H1 (cell line): Measurements from ENCODE around the gene LPCAT1. TPM values are rescaled to one million over a fixed set of nuclear protein-coding genes. Genes with fewer than 3 reads are reported as not detected.
A peak's percentile ranks its signal among the peaks of the same experiment; 100 is the strongest.

Source experiments
- CTCF ChIA-PET: fragments of 300-600 bp; sonication (Branson Sonifier 250); formaldehyde crosslinking; loops from one replicate; lab custom pipeline; 2021; ENCODE audit not compliant: partially characterized antibody; lab: Charles Lee
- POLR2A ChIA-PET: fragments of 300-600 bp; sonication (Branson Sonifier 250); formaldehyde crosslinking; loops from one replicate; lab custom pipeline; 2021; ENCODE audit warnings: inconsistent platforms; ENCODE audit not compliant: partially characterized antibody; lab: Charles Lee
- DNase-seq, 2 experiments: peaks; one replicate each; pipeline versions ENCODE4 v3.0.0 to v3.0.0-alpha.2; 2010 to 2022; ENCODE audit warnings: low spot score in 2 of 2, low read depth in 1 of 2, mixed read lengths in 1 of 2
- FAIRE-seq: peaks from 2 replicates; lab custom pipeline; 2011; peaks lifted over from hg19 to GRCh38; lab: Jason Lieb, UNC
- H2AFZ ChIP-seq: 2 replicates; pipeline ENCODE4 v1.8.1; 2012; ENCODE audit warnings: low read length, inconsistent platforms
- H2AK5ac ChIP-seq: 2 replicates; pipeline ENCODE4 v1.6.1; 2013; ENCODE audit warnings: low read depth, low read length
- H2BK120ac ChIP-seq: replicated peaks from 2 replicates; pipeline ENCODE3; 2013; ENCODE audit warnings: low read depth, low read length, inconsistent platforms
- H2BK12ac ChIP-seq: 2 replicates; pipeline ENCODE4 v1.6.1; 2013; ENCODE audit warnings: low read depth, low read length
- H2BK15ac ChIP-seq: 2 replicates; pipeline ENCODE4 v1.6.1; 2013; ENCODE audit warnings: low read length
- H2BK20ac ChIP-seq: 2 replicates; pipeline ENCODE4 v1.6.1; 2013; ENCODE audit warnings: low read length
- H2BK5ac ChIP-seq: 2 replicates; pipeline ENCODE4 v1.6.1; 2013; ENCODE audit warnings: low read depth, low read length
- H3K14ac ChIP-seq: 2 replicates; pipeline ENCODE4 v1.6.1; 2013; ENCODE audit warnings: inconsistent platforms; ENCODE audit not compliant: insufficient read length
- H3K18ac ChIP-seq: 2 replicates; pipeline ENCODE4 v1.6.1; 2013; ENCODE audit warnings: low read length; ENCODE audit errors: extremely low read depth
- H3K23ac ChIP-seq: 2 replicates; pipeline ENCODE4 v1.6.1; 2013; ENCODE audit warnings: inconsistent platforms; ENCODE audit not compliant: insufficient read length
- H3K23me2 ChIP-seq: 2 replicates; pipeline ENCODE4 v1.6.1; 2013; ENCODE audit warnings: low read depth, low read length
- H3K27ac ChIP-seq: 2 replicates; pipeline ENCODE4 v1.6.1; 2011; ENCODE audit warnings: low read depth, low read length, inconsistent platforms
- H3K27me3 ChIP-seq, 4 experiments: replicated peaks in 1 of 4; 1 replicate in 1 of 4; 2 replicates in 3 of 4; pipeline versions ENCODE4 v1.6.1 to v1.8.1; 2011 to 2013; ENCODE audit warnings: low read length in 3 of 4, mild to moderate bottlenecking in 3 of 4, inconsistent platforms in 2 of 4, mixed read lengths in 2 of 4, moderate library complexity in 1 of 4; ENCODE audit not compliant: control insufficient read depth in 3 of 4, insufficient read depth in 3 of 4; ENCODE audit errors: extremely low read depth in 1 of 4
- H3K36me3 ChIP-seq, 4 experiments: 2 replicates each; pipeline versions ENCODE4 v1.6.1 to v1.8.1; 2011 to 2013; ENCODE audit warnings: mild to moderate bottlenecking in 4 of 4, low read length in 3 of 4, moderate library complexity in 2 of 4, control low read depth in 1 of 4, inconsistent platforms in 1 of 4; ENCODE audit not compliant: insufficient read depth in 4 of 4, control insufficient read depth in 2 of 4
- H3K4ac ChIP-seq: replicated peaks from 2 replicates; pipeline ENCODE3; 2013; ENCODE audit warnings: low read length, low read depth, mixed read lengths, inconsistent platforms; ENCODE audit not compliant: insufficient read length
- H3K4me1 ChIP-seq, 4 experiments: replicated peaks in 1 of 4; 1 replicate in 1 of 4; 2 replicates in 3 of 4; pipeline versions ENCODE4 v1.6.1 to v1.8.1; 2011 to 2013; ENCODE audit warnings: low read length in 3 of 4, inconsistent platforms in 2 of 4, mixed read lengths in 1 of 4; ENCODE audit not compliant: insufficient read depth in 4 of 4, control insufficient read depth in 3 of 4
- H3K4me2 ChIP-seq, 2 experiments: 2 replicates each; pipeline versions ENCODE4 v1.6.1 to v1.8.1; 2011 to 2013; ENCODE audit warnings: low read depth in 2 of 2, low read length in 2 of 2, control low read depth in 1 of 2, inconsistent platforms in 1 of 2, mild to moderate bottlenecking in 1 of 2; ENCODE audit not compliant: insufficient read depth in 1 of 2
- H3K4me3 ChIP-seq, 4 experiments: fragments of 200-600, 300-600 bp in 1 of 4; sonication (generic), shearing (Covaris generic), sonication (Bioruptor Twin) in 1 of 4; 2 replicates each; pipeline versions ENCODE4 v1.5.1 to v1.8.1; 2011 to 2016; ENCODE audit warnings: low read length in 4 of 4, low read depth in 3 of 4, control low read depth in 2 of 4, inconsistent platforms in 2 of 4, mild to moderate bottlenecking in 2 of 4, mixed read lengths in 1 of 4, moderate library complexity in 1 of 4; ENCODE audit not compliant: insufficient read depth in 2 of 4; ENCODE audit errors: extremely low read depth in 1 of 4
- H3K56ac ChIP-seq: replicated peaks from 2 replicates; pipeline ENCODE3; 2013; ENCODE audit warnings: low read depth, mild to moderate bottlenecking, mixed read lengths, low read length, inconsistent platforms; ENCODE audit not compliant: insufficient read length
- H3K79me1 ChIP-seq: 2 replicates; pipeline ENCODE4 v1.6.1; 2013; ENCODE audit warnings: low read depth, low read length, control low read depth
- H3K79me2 ChIP-seq, 2 experiments: 2 replicates each; pipeline versions ENCODE4 v1.6.1 to v1.8.1; 2012 to 2013; ENCODE audit warnings: low read length in 2 of 2, mild to moderate bottlenecking in 2 of 2, inconsistent platforms in 1 of 2; ENCODE audit not compliant: insufficient read depth in 2 of 2, control insufficient read depth in 1 of 2
- H3K9ac ChIP-seq, 4 experiments: replicated peaks in 1 of 4; 1 replicate in 1 of 4; 2 replicates in 3 of 4; pipeline versions ENCODE4 v1.6.1 to v1.8.1; 2011 to 2013; ENCODE audit warnings: low read depth in 3 of 4, low read length in 3 of 4, control low read depth in 2 of 4, mild to moderate bottlenecking in 2 of 4, moderate library complexity in 2 of 4, inconsistent platforms in 1 of 4; ENCODE audit errors: extremely low read depth in 1 of 4
- H3K9me3 ChIP-seq, 2 experiments: 2 replicates each; pipeline versions ENCODE4 v1.6.1 to v1.8.1; 2012 to 2013; ENCODE audit warnings: mild to moderate bottlenecking in 2 of 2, moderate library complexity in 2 of 2, control low read depth in 1 of 2, inconsistent platforms in 1 of 2, low read depth in 1 of 2, low read length in 1 of 2, mixed read lengths in 1 of 2; ENCODE audit not compliant: insufficient read depth in 2 of 2
- H4K20me1 ChIP-seq, 2 experiments: replicated peaks in 1 of 2; 2 replicates each; pipeline versions ENCODE3 to v1.8.1; 2011 to 2013; ENCODE audit warnings: inconsistent platforms in 2 of 2, low read length in 2 of 2, mild to moderate bottlenecking in 1 of 2; ENCODE audit not compliant: insufficient read depth in 2 of 2, control insufficient read depth in 1 of 2
- H4K5ac ChIP-seq: 2 replicates; pipeline ENCODE4 v1.6.1; 2013; ENCODE audit warnings: low read length, low read depth, mixed read lengths, inconsistent platforms; ENCODE audit not compliant: insufficient read length
- H4K8ac ChIP-seq: 2 replicates; pipeline ENCODE4 v1.8.0; 2013; ENCODE audit warnings: mild to moderate bottlenecking, moderate library complexity, low read length, inconsistent platforms; ENCODE audit not compliant: insufficient read depth; ENCODE audit errors: extremely low read depth
- H4K91ac ChIP-seq: replicated peaks from 2 replicates; pipeline ENCODE3; 2013; ENCODE audit warnings: low read length, mixed read lengths, inconsistent platforms; ENCODE audit not compliant: insufficient read length
- BACH1 ChIP-seq: IDR thresholded peaks from 2 replicates; pipeline ENCODE4 v1.6.1; 2012; ENCODE audit warnings: low read length, improper control_type of control experiment
- CEBPB ChIP-seq: IDR thresholded peaks from 2 replicates; pipeline ENCODE4 v1.6.1; 2012; ENCODE audit warnings: low read depth, low read length
- EZH2 ChIP-seq: fragments of 200-600 bp; sonication (generic); IDR thresholded peaks from 2 replicates; pipeline ENCODE4 v1.7.1; 2012; ENCODE audit warnings: low read depth, mild to moderate bottlenecking, moderate library complexity, low read length, inconsistent platforms; ENCODE audit not compliant: severe bottlenecking
- HDAC2 ChIP-seq, 2 experiments: fragments of 300-600 bp in 1 of 2; sonication (generic) in 1 of 2; IDR thresholded peaks; 2 replicates each; pipeline ENCODE4 v1.6.1; 2011 to 2012; ENCODE audit warnings: low read depth in 2 of 2, low read length in 2 of 2, mild to moderate bottlenecking in 2 of 2, moderate library complexity in 2 of 2, borderline replicate concordance in 1 of 2, inconsistent platforms in 1 of 2
- KDM5A ChIP-seq: fragments of 200-600 bp; IDR thresholded peaks from 2 replicates; pipeline ENCODE4 v1.7.1; 2012; ENCODE audit warnings: mild to moderate bottlenecking, low read length, inconsistent platforms, mixed read lengths
- POLR2AphosphoS5 ChIP-seq: IDR thresholded peaks from 2 replicates; pipeline ENCODE4 v1.6.1; 2011; ENCODE audit warnings: low read depth, low read length
- RFX5 ChIP-seq: IDR thresholded peaks from 2 replicates; pipeline ENCODE4 v1.6.1; 2011; ENCODE audit warnings: low read depth, low read length, improper control_type of control experiment, borderline replicate concordance
- SAP30 ChIP-seq: fragments of 300-600 bp; sonication (generic); IDR thresholded peaks from 2 replicates; pipeline ENCODE4 v1.7.1; 2012; ENCODE audit warnings: low read length, moderate library complexity, mild to moderate bottlenecking, inconsistent platforms; ENCODE audit not compliant: insufficient read depth, insufficient replicate concordance
- SUZ12 ChIP-seq: fragments of 200-600 bp; sonication (generic); IDR thresholded peaks from 2 replicates; pipeline ENCODE4 v1.6.1; 2012; ENCODE audit warnings: mild to moderate bottlenecking, inconsistent platforms, low read length, moderate library complexity, mixed read lengths
- TBP ChIP-seq: IDR thresholded peaks from 2 replicates; pipeline ENCODE4 v1.6.1; 2011; ENCODE audit warnings: low read depth, low read length, improper control_type of control experiment
- TEAD4 ChIP-seq: IDR thresholded peaks from 2 replicates; pipeline ENCODE4 v1.6.1; 2012; ENCODE audit warnings: low read depth, low read length, inconsistent platforms, mixed read lengths
- WGBS, 2 experiments: shearing (Covaris generic) in 1 of 2; methylation state at CpG; one replicate each; pipeline versions ENCODE4 v1.1.6 to v1.1.7; 2013 to 2015; ENCODE audit warnings: low lambda C conversion rate in 2 of 2, mixed read lengths in 2 of 2, inconsistent platforms in 1 of 2, low coverage in 1 of 2, missing lambda C conversion rate in 1 of 2; ENCODE audit not compliant: insufficient replicate concordance in 2 of 2, insufficient coverage in 1 of 2, insufficient read length in 1 of 2; ENCODE audit errors: extremely low coverage in 1 of 2, missing lambda C conversion rate in 1 of 2; 5-methylcytosine and 5-hydroxymethylcytosine counted together
- polyA plus RNA-seq, 7 experiments: library from polyadenylated mRNA; depleted of rRNA in 3 of 7; stranded (reverse) in 5 of 7; unstranded in 2 of 7; fragments of >200 nt in 5 of 7; fragments of 200-250 nt in 2 of 7; gene quantifications; 1 replicate in 5 of 7; 2 replicates in 1 of 7; 4 replicates in 1 of 7; pipeline versions ENCODE4 v1.2.1 to v1.2.3, GENCODE V29; 2011 to 2013; ENCODE audit warnings: missing spikeins in 2 of 7, mixed read lengths in 2 of 7
- total RNA-seq: library from RNA; stranded (reverse); fragmentation: NEBNext Ultra II Directional; extraction: Animal tissue kit (Norgen Biotek cat#: 25700); gene quantifications from 2 replicates; pipeline ENCODE4 v1.2.1, GENCODE V29; 2021

Gene LPCAT1
- total and polyA plus RNA-seq, 2 of the 8 experiments (the other 6 are each of a cell fraction or from before 2014, with no cell fraction given) = 107 to 260 TPM

- Histone ChIP-seq H3K56ac (no peak overlapping the region), H2BK120ac (no peak overlapping the region), H3K79me2 (peaks cover 37 to 87% of the 10 kb centered on the region in 2 experiments), H3K9ac (peak overlapping the region in 1 of 4 experiments; percentile 25; a peak in 2 of 7 replicates), H2BK12ac (peak overlapping the region; percentile 97; the same call in 1 of the 2 replicates), H2AFZ (no peak overlapping the region), H3K23me2 (peaks cover 7% of the 10 kb centered on the region; the same call in 1 of the 2 replicates), H3K4ac (no peak overlapping the region), H2BK20ac (0 out of 2 replicates have a peak overlapping the region, but pooled peaks have one; percentile 96), H4K20me1 (peaks cover 11 to 41% of the 10 kb centered on the region in 2 experiments), H3K23ac (no peak overlapping the region), H2BK5ac (peak overlapping the region; percentile 100), H3K36me3 (peaks cover 6 to 52% (median 15%) of the 10 kb centered on the region in 4 experiments), H3K27me3 (no peaks in the 10 kb centered on the region), H4K91ac (peak overlapping the region; percentile 81), H3K18ac (peak overlapping the region; percentile 85), H3K9me3 (no peaks in the 10 kb centered on the region), H2AK5ac (peak overlapping the region; percentile 94; the same call in 1 of the 2 replicates), H3K4me1 (peaks cover 17 to 65% (median 55%) of the 10 kb centered on the region in 4 experiments), H4K8ac (no peak overlapping the region), H3K4me2 (0 out of 4 replicates have a peak overlapping the region, but pooled peaks have one; percentile 2 to 7), H2BK15ac (peak overlapping the region; percentile 77; the same call in 1 of the 2 replicates), H3K79me1 (peaks cover 21% of the 10 kb centered on the region), H3K4me3 (no peak overlapping the region; a peak in 1 of 8 replicates), H3K27ac (peak overlapping the region; percentile 85), H3K14ac (no peak overlapping the region), H4K5ac (peak overlapping the region; percentile 19)
- DNase-seq (peak in 1 of 2 experiments; percentile 43), FAIRE-seq (no peak)
- WGBS, 2 experiments = 91% methylated on average over 25 of the region's 25 CpGs; no CpG with 5 or more reads in 1 of the 2 experiments
- ChIA-PET POLR2A (interaction anchor here (0.7 to 3.9 kb wide), 10 partner anchors 8 to 289 kb away, joined by 3 to 54 read pairs (median 4); partner anchors contain the start of gene LPCAT1), CTCF (interaction anchor here (0.7 to 4.2 kb wide), 17 partner anchors 9 to 414 kb away, joined by 3 to 34 read pairs (median 6); no protein-coding TSS in a partner anchor)
- TF ChIP-seq TBP (no peak), POLR2AphosphoS5 (no peak), RFX5 (no peak), BACH1 (no peak), SAP30 (no peak), EZH2 (no peak), KDM5A (no peak), TEAD4 (no peak), HDAC2 (IDR thresholded peaks at IDR 0.05; ENCODE audit: borderline replicate concordance in 1 of 2, low read depth in 2 of 2, low read length in 2 of 2) (no peak), CEBPB (no peak), SUZ12 (no peak)
Measured at GRCh38 chr5:1512541-1513291, 11.0 kb downstream of the LPCAT1 start.
